GM08714 (cell line): Measurements from ENCODE around the gene TMEM245.
"Not testable (repeated sequence)": the region's sequence is repeated elsewhere in the genome, so short reads cannot be mapped to it uniquely, and the experiment has no call there.

Experiments
- H3K4me3 ChIP-seq: fragments of 200-500 bp; sonication (Bioruptor generic); 2 replicates; pipeline ENCODE4 v1.5.1; 2014; ENCODE audit warnings: mild to moderate bottlenecking, low read length, inconsistent platforms
- ZNF274 ChIP-seq: IDR thresholded peaks from 2 replicates; pipeline ENCODE4 v1.6.1; 2012; ENCODE audit warnings: mild to moderate bottlenecking, low read depth, low read length

The TMEM245 gene

DNA sequence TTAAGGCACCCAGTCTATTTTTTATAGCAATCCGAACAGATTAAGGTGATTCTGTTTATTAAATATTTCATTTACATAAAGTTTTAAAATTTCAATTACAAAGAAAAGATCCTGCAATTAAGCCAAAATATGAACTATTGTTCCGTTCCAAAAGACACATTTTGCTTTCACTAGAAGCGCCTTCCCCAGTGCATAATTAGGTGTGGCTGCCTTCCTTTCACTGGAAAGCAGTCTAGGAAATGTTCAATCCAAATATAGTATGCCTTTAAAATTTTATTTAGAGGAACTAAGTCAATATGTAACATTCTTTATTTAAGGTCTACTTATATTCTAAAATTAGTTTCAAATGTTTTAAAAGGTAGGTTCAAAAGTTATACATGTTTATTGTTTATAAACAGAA is 114.1 kb downstream of the TMEM245 start:
- TF ChIP-seq ZNF274 = no peak
- no peak overlapping the region for H3K4me3 ChIP-seq

DNA sequence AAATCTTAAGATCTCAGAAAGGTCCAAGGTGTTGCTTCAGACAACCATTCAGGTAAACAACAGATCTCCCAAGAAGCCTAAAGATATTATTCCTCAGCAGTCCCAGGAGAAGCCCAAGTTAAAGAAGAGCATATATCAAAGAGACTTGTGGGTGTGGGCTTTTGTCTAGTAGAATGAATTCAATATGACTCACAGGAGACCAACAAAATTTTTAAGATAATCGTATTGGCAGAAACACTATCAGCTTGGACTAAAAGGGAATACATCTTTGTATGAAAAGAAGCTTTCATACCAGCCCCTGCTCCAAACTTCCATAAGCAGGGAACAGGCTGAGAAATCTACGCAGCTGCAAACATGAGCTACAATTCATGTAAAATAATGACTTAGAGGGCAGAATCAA is 116.6 kb downstream of the TMEM245 start:
- no peak overlapping the region for H3K4me3 ChIP-seq
- TF ChIP-seq ZNF274 = no peak

DNA sequence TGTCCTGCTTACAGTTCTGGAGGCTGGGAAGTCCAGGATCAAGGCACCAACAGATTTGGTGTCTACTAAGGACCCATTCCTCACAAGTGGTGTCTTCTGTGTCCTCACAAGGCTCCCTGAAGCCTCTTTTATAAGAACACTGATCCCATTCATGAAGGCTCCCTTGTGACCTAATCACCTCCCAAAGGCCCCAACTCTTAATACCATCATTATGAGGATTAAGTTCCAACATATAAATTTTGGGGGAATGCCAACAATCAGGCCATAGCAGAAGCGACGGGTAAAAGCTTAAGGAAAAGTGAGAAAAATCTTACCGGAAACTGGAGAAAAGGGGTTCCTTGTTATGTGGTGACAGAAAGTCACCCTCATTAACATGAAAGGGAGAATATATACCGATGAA is 117.6 kb downstream of the TMEM245 start:
- TF ChIP-seq ZNF274 = no peak
- no peak overlapping the region for H3K4me3 ChIP-seq

DNA sequence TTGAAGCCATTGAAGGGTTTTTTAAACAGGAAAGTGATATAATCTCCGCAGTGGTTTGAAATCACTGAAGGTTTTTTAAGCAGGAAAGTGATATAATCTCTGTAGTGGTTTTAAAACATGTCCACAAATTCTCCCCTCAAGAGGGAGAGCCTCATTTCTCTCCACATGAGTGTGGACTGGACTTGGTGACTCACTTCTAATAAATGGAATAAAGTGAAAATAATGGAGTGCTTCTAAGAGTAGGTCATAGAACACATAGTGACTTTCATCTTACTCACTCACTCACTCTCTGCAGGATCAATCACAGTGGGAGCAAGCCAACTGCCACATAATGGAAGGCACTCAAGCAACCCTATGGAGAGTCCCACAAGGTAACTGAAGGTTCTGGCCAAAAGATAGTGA is 118.5 kb downstream of the TMEM245 start:
- H3K4me3 ChIP-seq = no peak overlapping the region
- TF ChIP-seq ZNF274 = no peak

DNA sequence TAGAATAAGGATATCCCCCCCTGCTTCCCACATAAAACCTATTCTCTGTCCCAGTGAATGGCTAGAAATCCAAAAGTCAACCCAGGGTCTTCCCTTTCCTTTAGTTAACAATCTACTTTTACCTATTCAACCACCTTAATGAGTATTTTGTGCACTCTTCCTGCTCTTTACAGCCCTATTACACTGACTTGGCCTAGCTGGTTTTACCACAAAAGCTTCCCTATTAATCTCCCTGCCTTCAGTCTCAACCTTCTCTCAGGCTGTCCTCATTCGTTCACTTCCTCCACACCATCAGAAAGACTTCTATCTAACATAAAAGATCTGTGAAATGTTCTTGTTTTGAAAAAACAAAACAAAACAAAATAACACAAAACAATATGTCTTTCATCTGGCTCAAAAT is 122.6 kb downstream of the TMEM245 start:
- no peak for TF ChIP-seq ZNF274
- no peak overlapping the region for H3K4me3 ChIP-seq

DNA sequence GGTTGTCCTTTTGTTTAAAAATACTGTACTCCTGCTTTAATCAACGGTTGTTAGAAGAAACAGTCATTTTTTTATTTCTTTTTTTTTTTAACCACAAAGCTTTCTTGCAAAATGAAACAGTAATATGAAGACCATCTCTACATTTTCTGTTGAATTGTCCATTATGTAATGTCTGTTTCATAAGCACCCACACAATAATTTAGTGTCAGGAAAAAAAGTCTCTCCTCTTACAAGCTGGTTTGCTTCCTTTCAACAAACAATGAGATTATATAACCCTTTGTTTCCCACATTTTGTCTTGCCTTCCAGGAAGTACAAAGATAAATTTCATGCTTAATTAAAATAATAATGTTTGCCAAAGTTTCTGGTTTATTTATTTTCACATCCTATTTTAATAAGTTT is 123.1 kb downstream of the TMEM245 start:
- no peak overlapping the region for H3K4me3 ChIP-seq
- no peak for TF ChIP-seq ZNF274

DNA sequence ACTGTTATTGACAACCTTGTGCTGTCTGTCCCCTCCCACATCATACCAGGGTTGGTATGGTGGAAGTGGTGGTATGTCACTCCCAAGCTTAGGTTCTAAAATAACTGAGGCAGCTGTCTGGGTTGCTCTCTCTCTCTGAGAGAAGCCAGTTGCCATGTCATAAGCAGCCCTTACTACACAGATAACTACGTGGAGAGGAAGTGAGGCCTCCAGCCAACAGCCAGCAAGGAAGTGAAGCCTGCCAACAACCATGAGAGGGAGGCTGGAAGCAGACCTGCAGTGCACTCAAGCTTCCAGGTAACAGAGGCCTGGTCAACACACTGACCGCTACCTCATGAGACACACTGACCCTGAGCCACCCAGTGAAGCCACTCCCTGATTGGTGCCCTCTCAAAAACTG is 125.1 kb downstream of the TMEM245 start:
- no peak for TF ChIP-seq ZNF274
- no peak overlapping the region for H3K4me3 ChIP-seq

DNA sequence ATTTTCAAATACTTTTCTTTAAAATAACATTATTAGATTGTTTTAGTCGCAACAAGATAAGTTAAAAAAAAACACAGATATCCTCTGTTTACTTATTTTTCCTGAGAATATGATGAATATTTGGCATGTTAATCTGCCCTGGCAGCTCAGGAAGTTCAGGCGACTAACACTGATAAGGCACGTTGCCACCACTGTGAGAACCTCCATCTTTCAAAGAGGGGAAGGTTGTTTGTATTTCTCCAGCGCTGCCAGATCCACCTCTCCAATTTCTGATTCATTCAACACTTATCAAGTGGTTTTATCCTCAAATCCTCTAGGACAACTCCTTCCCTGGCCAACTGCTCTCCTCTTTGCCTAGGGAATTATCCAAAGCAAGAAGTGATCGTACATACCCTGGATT is 128.3 kb downstream of the TMEM245 start:
- no peak for TF ChIP-seq ZNF274
- H3K4me3 ChIP-seq = no peak overlapping the region

DNA sequence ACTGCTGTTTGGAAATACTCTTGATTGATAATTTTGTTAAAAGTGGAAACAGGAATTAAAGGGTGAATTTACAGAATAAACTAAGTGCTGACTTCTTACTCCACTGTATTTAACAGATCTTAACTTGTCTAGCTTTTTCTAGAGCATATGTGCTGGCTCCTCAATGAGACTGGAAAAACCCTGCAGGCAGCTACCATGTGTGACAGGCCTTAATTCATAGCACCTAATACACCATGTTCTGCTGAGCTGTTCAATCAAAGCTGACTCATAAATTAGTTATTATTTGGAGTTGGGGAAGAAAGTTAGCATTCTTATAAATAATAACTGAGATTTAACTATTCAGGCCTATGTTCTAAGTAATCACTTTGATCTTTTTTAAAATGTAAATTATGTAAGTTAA is 135.9 kb downstream of the TMEM245 start:
- H3K4me3 ChIP-seq = no peak overlapping the region
- no peak for TF ChIP-seq ZNF274

DNA sequence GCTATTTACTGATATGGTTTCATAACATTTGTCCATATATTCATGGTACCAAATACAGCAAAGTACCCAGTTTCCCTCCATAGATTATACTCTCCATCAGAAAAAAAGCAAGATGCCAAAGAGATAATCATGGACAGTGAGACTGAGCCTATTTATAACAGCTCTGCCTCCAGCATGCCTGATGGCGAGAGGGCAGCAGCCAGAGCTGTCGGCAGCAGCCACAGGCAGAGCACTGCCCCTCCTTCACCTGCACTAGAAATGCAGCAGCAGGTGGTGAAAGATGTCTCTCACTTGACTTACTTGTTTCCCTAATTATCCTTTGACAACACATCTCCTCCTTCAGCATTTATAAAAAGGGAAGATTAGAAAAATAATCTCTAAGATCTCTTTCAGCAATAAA is 138.9 kb downstream of the TMEM245 start:
- TF ChIP-seq ZNF274 = no peak
- H3K4me3 ChIP-seq = no peak overlapping the region

DNA sequence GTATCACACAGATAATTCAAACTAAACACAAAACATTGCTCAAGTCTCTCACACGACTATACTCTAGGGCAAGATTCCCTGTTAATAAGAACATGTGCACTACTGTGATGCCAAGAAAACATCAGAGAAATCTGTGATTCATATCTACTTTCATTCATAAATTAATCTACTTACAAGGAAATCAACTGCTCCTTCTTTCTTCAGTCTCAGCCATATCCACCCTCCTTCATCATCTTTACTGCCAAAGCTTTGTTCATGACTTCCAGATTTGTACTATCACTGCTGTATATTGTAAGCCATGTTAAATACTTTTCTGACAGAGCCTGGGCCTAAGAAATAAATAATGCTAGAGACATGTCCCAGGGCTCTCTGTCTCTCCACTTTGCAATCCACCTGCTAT is 141.5 kb downstream of the TMEM245 start:
- H3K4me3 ChIP-seq = no peak overlapping the region
- no peak for TF ChIP-seq ZNF274

DNA sequence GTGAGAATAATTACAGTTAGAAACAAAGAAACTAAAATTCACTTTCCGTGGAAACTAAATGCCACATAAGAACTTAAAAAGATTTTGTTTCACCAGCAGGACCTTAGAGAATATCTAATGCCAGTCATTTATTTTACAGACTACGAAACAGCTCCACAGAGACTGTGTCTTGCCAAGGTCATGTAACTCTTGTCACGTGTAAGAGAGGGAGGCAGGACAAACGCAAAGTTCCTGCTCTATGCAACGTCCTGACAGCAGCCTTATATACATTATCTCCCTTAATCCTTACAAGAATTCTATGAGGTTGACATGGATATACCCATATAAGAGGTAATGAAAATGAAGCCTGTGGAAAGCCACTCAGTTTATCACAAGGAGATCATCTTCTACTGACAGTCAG is 145.9 kb downstream of the TMEM245 start:
- no peak overlapping the region for H3K4me3 ChIP-seq

DNA sequence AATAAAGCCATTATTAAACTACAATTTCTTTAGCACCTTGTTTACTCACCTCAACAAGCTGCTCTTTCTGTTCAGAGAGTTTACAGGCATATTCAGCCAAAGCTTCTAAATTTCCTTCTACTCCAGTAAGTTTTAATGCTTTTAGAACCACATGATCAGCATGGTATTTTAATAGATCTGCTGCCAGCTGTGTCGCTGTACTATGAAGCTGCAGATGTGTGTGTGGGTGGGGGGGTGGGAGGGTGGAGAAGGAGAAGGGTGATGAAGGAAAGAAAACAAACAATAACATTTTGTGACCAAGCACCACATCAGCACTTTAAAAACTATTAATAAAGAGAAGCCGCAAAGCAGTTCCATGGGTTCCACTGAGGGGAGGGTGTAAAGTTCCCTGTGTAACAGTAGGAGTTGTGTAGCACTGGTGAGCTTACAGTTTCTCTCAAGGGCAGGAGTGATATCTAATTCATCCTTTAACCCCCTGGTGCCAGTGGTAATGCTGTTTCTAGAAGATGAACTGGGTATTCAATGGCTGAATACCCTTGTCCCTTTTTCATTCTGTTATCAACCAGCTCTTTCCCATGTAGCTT is 147.0 kb downstream of the TMEM245 start:
- no peak for TF ChIP-seq ZNF274

More for the DNA sequence above, 145.9 kb downstream of the TMEM245 start:
- no peak for TF ChIP-seq ZNF274

DNA sequence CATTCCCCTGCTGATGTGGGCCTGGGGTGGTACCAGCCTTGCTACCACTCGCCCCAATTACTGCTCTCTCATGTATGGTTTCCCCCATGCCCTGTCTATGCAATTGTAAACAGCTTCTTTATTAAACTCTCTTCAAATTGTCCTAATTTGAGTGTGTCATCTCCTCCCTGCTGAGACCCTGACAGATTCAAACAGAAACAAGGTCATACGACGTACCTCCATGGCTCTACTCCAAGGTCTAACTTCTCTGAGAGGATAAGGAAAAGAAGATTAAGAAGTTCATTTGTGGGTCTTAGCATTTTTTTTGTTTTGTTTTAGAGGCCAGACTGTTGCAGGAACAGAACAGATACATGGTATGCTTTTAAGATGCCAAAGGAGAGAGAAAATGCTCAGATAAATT is 147.6 kb downstream of the TMEM245 start:
- no peak for TF ChIP-seq ZNF274
- H3K4me3 ChIP-seq = no peak overlapping the region

More for the DNA sequence above, 147.0 kb downstream of the TMEM245 start:
- H3K4me3 ChIP-seq = no peak overlapping the region

DNA sequence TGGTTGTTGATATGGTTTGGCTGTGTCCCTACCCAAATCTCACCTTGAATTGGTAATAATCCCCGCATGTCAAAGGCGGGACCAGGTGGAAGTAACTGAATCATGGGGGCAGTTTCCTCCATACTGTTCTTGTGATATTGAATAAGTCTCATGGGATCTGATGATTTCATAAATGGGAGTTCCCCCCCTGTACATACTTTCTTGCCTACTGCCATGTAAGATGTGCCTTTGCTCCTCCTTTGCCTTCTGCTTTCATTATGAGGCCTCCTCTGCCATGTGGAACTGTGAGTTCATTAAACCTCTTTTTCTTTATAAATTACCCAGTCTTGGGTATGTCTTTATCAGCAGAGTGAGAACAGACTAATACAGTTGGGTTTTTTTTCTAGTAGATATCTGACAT is 148.4 kb downstream of the TMEM245 start:
- not testable (repeated sequence) for H3K4me3 ChIP-seq

DNA sequence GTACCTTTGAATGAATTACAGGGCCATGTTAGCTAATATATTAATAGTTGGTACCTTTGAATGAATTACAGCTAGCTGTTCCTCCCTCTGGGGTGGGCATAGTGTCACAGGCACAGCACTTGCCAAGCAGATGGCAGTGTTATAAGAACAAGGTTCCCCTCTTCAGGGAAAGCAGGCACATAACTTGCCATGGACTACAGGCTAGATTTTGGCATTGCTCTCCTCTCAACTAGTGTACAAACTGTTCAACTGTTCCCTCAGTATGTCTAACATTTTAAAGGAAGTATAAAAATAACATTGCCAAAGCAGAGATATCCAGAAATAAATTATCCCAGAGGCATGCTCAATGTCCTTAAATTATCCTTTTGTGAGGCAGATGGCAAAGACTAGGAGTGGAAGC is 151.8 kb downstream of the TMEM245 start:
- H3K4me3 ChIP-seq = no peak overlapping the region
- no peak for TF ChIP-seq ZNF274
